ENCODE data around the gene MON2.
"Not testable (repeated sequence)": the region's sequence is repeated elsewhere in the genome, so short reads cannot be mapped to it uniquely, and the experiment has no call there.

The MON2 gene

GRCh38 chr12:62505786-62506185 lies 39.2 kb downstream of the MON2 start:
- peaks cover 6% of the 10 kb centered on the region for H3K9me3 ChIP-seq (ENCODE audit: insufficient read depth, low read length, severe bottlenecking)
- TF ChIP-seq CTCF (IDR thresholded peaks at IDR 0.05; ENCODE audit: borderline replicate concordance, extremely low read depth, low read length, poor library complexity, severe bottlenecking) (no peak), EZH2 (IDR thresholded peaks at IDR 0.05; ENCODE audit: borderline replicate concordance, low read depth, low read length, severe bottlenecking) (no peak)
- H3K9ac ChIP-seq (ENCODE audit: low read depth, low read length) = no peak overlapping the region
- DNase-seq (no peak), ATAC-seq (ENCODE audit: insufficient read depth, low read depth) (no peak)
- H3K4me3 ChIP-seq (ENCODE audit: low read depth in 1 of 2, low read length in 2 of 2) = no peak overlapping the region
- H3K4me2 ChIP-seq (ENCODE audit: insufficient read depth, low read length) = no peak overlapping the region
- no peaks in the 10 kb centered on the region for H4K20me1 ChIP-seq (ENCODE audit: insufficient read depth, low read length)
- H3K27ac ChIP-seq (ENCODE audit: low read length) = no peak overlapping the region
- H3K36me3 ChIP-seq (ENCODE audit: insufficient read depth, low read length) = peaks cover 55% of the 10 kb centered on the region
- no peaks in the 10 kb centered on the region for H3K79me2 ChIP-seq (ENCODE audit: insufficient read depth, low read length)
- no peaks in the 10 kb centered on the region for H3K27me3 ChIP-seq (ENCODE audit: insufficient read depth, low read length, poor library complexity)
- no peak overlapping the region for H2AFZ ChIP-seq (ENCODE audit: low read depth, low read length)
- H3K4me1 ChIP-seq (ENCODE audit: insufficient read depth, low read length) = no peaks in the 10 kb centered on the region

DNA sequence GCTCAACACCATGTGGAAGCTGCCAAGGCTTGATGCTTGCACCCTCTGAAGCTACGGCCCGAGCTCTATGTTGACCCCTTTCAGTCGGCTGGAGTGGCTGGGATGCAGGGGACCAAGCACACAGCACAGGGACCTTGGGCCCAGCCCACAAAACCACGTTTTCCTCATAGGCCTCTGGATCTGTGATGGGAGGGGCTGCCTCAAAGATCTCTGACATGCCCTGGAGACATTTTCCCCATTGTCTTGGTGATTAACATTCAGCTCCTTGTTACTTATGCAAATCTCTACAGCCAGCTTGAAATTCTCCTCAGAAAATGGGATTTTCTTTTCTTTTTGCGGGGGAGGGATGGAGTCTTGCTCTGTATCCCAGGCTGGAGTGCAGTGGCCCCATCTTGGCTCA lies 46.3 kb downstream of the MON2 start:
- Histone ChIP-seq H3K79me2 (ENCODE audit: insufficient read depth, low read length) (no peaks in the 10 kb centered on the region), H3K4me3 (ENCODE audit: low read depth in 1 of 2, low read length in 2 of 2) (no peak overlapping the region), H3K27me3 (ENCODE audit: insufficient read depth, low read length, poor library complexity) (no peaks in the 10 kb centered on the region), H3K4me2 (ENCODE audit: insufficient read depth, low read length) (no peak overlapping the region), H2AFZ (ENCODE audit: low read depth, low read length) (no peak overlapping the region), H3K9me3 (ENCODE audit: insufficient read depth, low read length, severe bottlenecking) (peaks cover 12% of the 10 kb centered on the region), H3K36me3 (ENCODE audit: insufficient read depth, low read length) (peaks cover 32% of the 10 kb centered on the region), H4K20me1 (ENCODE audit: insufficient read depth, low read length) (no peaks in the 10 kb centered on the region), H3K9ac (ENCODE audit: low read depth, low read length) (no peak overlapping the region), H3K27ac (ENCODE audit: low read length) (no peak overlapping the region), H3K4me1 (ENCODE audit: insufficient read depth, low read length) (no peaks in the 10 kb centered on the region)
- ATAC-seq (ENCODE audit: insufficient read depth, low read depth) (no peak), DNase-seq (no peak)
- TF ChIP-seq CTCF (IDR thresholded peaks at IDR 0.05; ENCODE audit: borderline replicate concordance, extremely low read depth, low read length, poor library complexity, severe bottlenecking) (no peak), EZH2 (IDR thresholded peaks at IDR 0.05; ENCODE audit: borderline replicate concordance, low read depth, low read length, severe bottlenecking) (no peak)

DNA sequence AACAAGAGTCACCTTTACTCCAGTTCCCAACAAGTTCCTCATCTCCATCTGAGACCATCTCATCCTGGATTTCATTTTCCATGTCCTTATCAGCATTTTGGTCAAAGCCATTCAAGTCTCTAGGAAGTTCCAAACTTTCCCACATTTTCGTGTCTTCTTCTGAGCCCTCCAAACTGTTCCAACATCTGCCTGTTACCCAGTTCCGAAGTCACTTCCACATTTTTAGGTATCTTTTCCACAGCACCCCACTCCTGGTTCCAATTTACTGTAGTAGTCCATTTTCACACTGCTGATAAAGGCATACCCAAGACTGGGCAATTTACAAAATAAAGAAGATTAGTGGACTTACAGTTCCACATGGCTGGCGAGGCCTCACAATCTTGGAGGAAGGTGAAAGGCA lies 47.5 kb downstream of the MON2 start:
- H3K27ac ChIP-seq (ENCODE audit: low read length); H3K27me3 ChIP-seq (ENCODE audit: insufficient read depth, low read length, poor library complexity); H4K20me1 ChIP-seq (ENCODE audit: insufficient read depth, low read length); H3K4me2 ChIP-seq (ENCODE audit: insufficient read depth, low read length); H2AFZ ChIP-seq (ENCODE audit: low read depth, low read length); H3K4me3 ChIP-seq (ENCODE audit: low read depth in 1 of 2, low read length in 2 of 2); ATAC-seq (ENCODE audit: insufficient read depth, low read depth); H3K4me1 ChIP-seq (ENCODE audit: insufficient read depth, low read length); H3K9ac ChIP-seq (ENCODE audit: low read depth, low read length); DNase-seq; H3K79me2 ChIP-seq (ENCODE audit: insufficient read depth, low read length): not testable (repeated sequence)
- H3K9me3 ChIP-seq (ENCODE audit: insufficient read depth, low read length, severe bottlenecking) = peaks cover 12% of the 10 kb centered on the region
- H3K36me3 ChIP-seq (ENCODE audit: insufficient read depth, low read length) = peaks cover 22% of the 10 kb centered on the region

DNA sequence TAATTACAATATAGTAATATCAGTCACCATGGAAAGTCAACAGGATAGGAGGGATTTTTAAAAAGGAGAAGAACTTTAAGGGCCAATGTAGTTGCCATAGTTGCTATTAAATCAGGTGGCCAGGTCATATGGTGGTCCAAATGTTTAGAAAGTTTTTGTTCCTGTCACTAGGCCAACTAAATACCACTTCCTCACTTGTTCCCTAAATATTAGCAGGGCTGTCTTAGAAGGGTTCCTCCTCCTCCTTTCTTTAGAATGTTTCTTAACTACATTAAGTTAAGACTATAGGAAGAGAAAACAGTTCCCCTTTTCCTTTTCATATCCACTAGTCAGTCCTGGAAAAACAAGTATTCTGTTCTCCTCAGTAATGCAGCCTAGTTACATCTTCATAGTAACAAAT lies 50.3 kb downstream of the MON2 start:
- TF ChIP-seq CTCF (IDR thresholded peaks at IDR 0.05; ENCODE audit: borderline replicate concordance, extremely low read depth, low read length, poor library complexity, severe bottlenecking) (no peak), EZH2 (IDR thresholded peaks at IDR 0.05; ENCODE audit: borderline replicate concordance, low read depth, low read length, severe bottlenecking) (no peak)
- H4K20me1 ChIP-seq (ENCODE audit: insufficient read depth, low read length) = no peaks in the 10 kb centered on the region
- H3K9me3 ChIP-seq (ENCODE audit: insufficient read depth, low read length, severe bottlenecking) = peaks cover 4% of the 10 kb centered on the region
- H3K9ac ChIP-seq (ENCODE audit: low read depth, low read length) = no peak overlapping the region
- H3K79me2 ChIP-seq (ENCODE audit: insufficient read depth, low read length) = no peaks in the 10 kb centered on the region
- no peak overlapping the region for H3K4me2 ChIP-seq (ENCODE audit: insufficient read depth, low read length)
- H2AFZ ChIP-seq (ENCODE audit: low read depth, low read length) = no peak overlapping the region
- DNase-seq (no peak), ATAC-seq (ENCODE audit: insufficient read depth, low read depth) (no peak)
- H3K4me3 ChIP-seq (ENCODE audit: low read depth in 1 of 2, low read length in 2 of 2) = no peak overlapping the region
- H3K27me3 ChIP-seq (ENCODE audit: insufficient read depth, low read length, poor library complexity) = no peaks in the 10 kb centered on the region
- H3K36me3 ChIP-seq (ENCODE audit: insufficient read depth, low read length) = peaks cover 10% of the 10 kb centered on the region
- no peaks in the 10 kb centered on the region for H3K4me1 ChIP-seq (ENCODE audit: insufficient read depth, low read length)
- H3K27ac ChIP-seq (ENCODE audit: low read length) = no peak overlapping the region
